Endothelial cell of umbilical vein (primary cell): ENCODE results near the gene ATF7IP. TPM values are rescaled to one million over a fixed set of nuclear protein-coding genes. Genes with fewer than 3 reads are reported as not detected.

Experiments used
- BruUV-seq: library from RNA; stranded (reverse); fragments of 400-500 nt; replicated peaks from 2 replicates; lab custom pipeline; 2021; lab: Mats Ljungman, UMichigan
- CTCF ChIA-PET: fragments of 300-600, 350-600 bp; sonication (Branson Sonifier 250); formaldehyde crosslinking; loops from one replicate; lab custom pipeline; 2021; ENCODE audit warnings: antibody characterized with exemption, inconsistent platforms; lab: Charles Lee
- POLR2A ChIA-PET: fragments of 300-600, 350-600 bp; sonication (Branson Sonifier 250); formaldehyde crosslinking; loops from one replicate; lab custom pipeline; 2021; ENCODE audit warnings: antibody characterized with exemption, inconsistent platforms; lab: Charles Lee
- DNase-seq: peaks from one replicate; pipeline ENCODE4 v3.0.0-alpha.2; 2011; ENCODE audit warnings: low read depth, low spot score
- FAIRE-seq: peaks from 2 replicates; lab custom pipeline; 2011; peaks lifted over from hg19 to GRCh38; lab: Jason Lieb, UNC
- H2AFZ ChIP-seq: 2 replicates; pipeline ENCODE4 v1.6.0; 2012; ENCODE audit warnings: low read depth, low read length, control low read depth, inconsistent platforms
- H3K27ac ChIP-seq: 2 replicates; pipeline ENCODE4 v1.5.1; 2011; ENCODE audit warnings: low read depth, mild to moderate bottlenecking, control low read depth, low read length, moderate library complexity; ENCODE audit not compliant: insufficient read depth
- H3K27me3 ChIP-seq, 2 experiments: 2 replicates each; pipeline versions ENCODE4 v1.6.0 to v1.6.1; 2011; ENCODE audit warnings: low read length in 2 of 2, mixed read lengths in 1 of 2; ENCODE audit not compliant: control insufficient read depth in 2 of 2, insufficient read depth in 2 of 2
- H3K36me3 ChIP-seq, 2 experiments: 2 replicates in 1 of 2; 3 replicates in 1 of 2; pipeline ENCODE4 v1.5.1; 2011; ENCODE audit warnings: low read length in 2 of 2, mild to moderate bottlenecking in 1 of 2, moderate library complexity in 1 of 2; ENCODE audit not compliant: control insufficient read depth in 2 of 2, insufficient read depth in 2 of 2; ENCODE audit errors: extremely low read depth in 1 of 2
- H3K4me1 ChIP-seq: 3 replicates; pipeline ENCODE4 v1.5.1; 2011; ENCODE audit warnings: mild to moderate bottlenecking, low read length; ENCODE audit not compliant: control insufficient read depth, insufficient read depth; ENCODE audit errors: extremely low read depth
- H3K4me2 ChIP-seq: 2 replicates; pipeline ENCODE4 v1.6.1; 2011; ENCODE audit warnings: low read length, control low read depth, mixed read lengths; ENCODE audit not compliant: insufficient read depth
- H3K4me3 ChIP-seq, 3 experiments: fragments of 200-600 bp in 1 of 3; sonication (generic), shearing (Covaris generic) in 1 of 3; replicated peaks in 1 of 3; 2 replicates each; pipeline ENCODE4 v1.5.1; 2011 to 2016; ENCODE audit warnings: control low read depth in 3 of 3, low read length in 3 of 3, mild to moderate bottlenecking in 2 of 3, inconsistent platforms in 1 of 3, low read depth in 1 of 3, moderate library complexity in 1 of 3; ENCODE audit not compliant: insufficient read depth in 1 of 3
- H3K79me2 ChIP-seq: 2 replicates; pipeline ENCODE4 v1.6.0; 2012; ENCODE audit warnings: low read length, inconsistent platforms; ENCODE audit not compliant: control insufficient read depth, insufficient read depth
- H3K9ac ChIP-seq: replicated peaks from 2 replicates; pipeline ENCODE3; 2011; ENCODE audit warnings: low read length, control low read depth; ENCODE audit not compliant: insufficient read depth; ENCODE audit errors: extremely low read depth
- H3K9me1 ChIP-seq: replicated peaks from 3 replicates; pipeline ENCODE4 v1.6.0; 2011; ENCODE audit warnings: mild to moderate bottlenecking, low read length; ENCODE audit not compliant: control insufficient read depth, insufficient read depth; ENCODE audit errors: extremely low read depth
- H3K9me3 ChIP-seq: replicated peaks from 2 replicates; pipeline ENCODE4 v1.5.1; 2012; ENCODE audit warnings: low read length, inconsistent platforms; ENCODE audit not compliant: control insufficient read depth, insufficient read depth
- H4K20me1 ChIP-seq: replicated peaks from 2 replicates; pipeline ENCODE3; 2011; ENCODE audit warnings: mild to moderate bottlenecking, low read length; ENCODE audit not compliant: control insufficient read depth, insufficient read depth; ENCODE audit errors: extremely low read depth
- EZH2 ChIP-seq: IDR thresholded peaks from 2 replicates; pipeline ENCODE4 v1.6.1; 2012; ENCODE audit warnings: borderline replicate concordance, low read depth, mild to moderate bottlenecking, moderate library complexity, low read length, inconsistent platforms; ENCODE audit not compliant: severe bottlenecking
- FOS ChIP-seq: IDR thresholded peaks from 2 replicates; pipeline ENCODE4 v1.6.1; 2011; ENCODE audit warnings: mild to moderate bottlenecking, low read length, moderate library complexity, borderline replicate concordance; ENCODE audit not compliant: insufficient read depth
- GATA2 ChIP-seq: IDR thresholded peaks from 2 replicates; pipeline ENCODE4 v1.7.0; 2011; ENCODE audit warnings: low read depth, mild to moderate bottlenecking, moderate library complexity, mixed read lengths, low read length; ENCODE audit not compliant: insufficient read length, insufficient read depth
- JUN ChIP-seq: IDR thresholded peaks from 2 replicates; pipeline ENCODE4 v1.6.1; 2011; ENCODE audit warnings: borderline replicate concordance, low read depth; ENCODE audit not compliant: insufficient read length, insufficient read depth
- MYC ChIP-seq: IDR thresholded peaks from one replicate; pipeline ENCODE4 v1.6.1; 2011; ENCODE audit warnings: mild to moderate bottlenecking, low read depth, low read length
- POLR2A ChIP-seq: IDR thresholded peaks from 2 replicates; pipeline ENCODE4 v1.6.1; 2012; ENCODE audit warnings: low read depth, mild to moderate bottlenecking, control low read depth, low read length
- POLR2AphosphoS5 ChIP-seq: IDR thresholded peaks from 2 replicates; pipeline ENCODE4 v1.6.1; 2012; ENCODE audit warnings: low read depth, mild to moderate bottlenecking, control low read depth, low read length, moderate library complexity; ENCODE audit not compliant: insufficient read depth
- dilution Hi-C: fragments of 300-500 bp; cut with MboI; formaldehyde crosslinking; loops from one replicate; pipeline ENCODE4 v1.15.0; 2019; ENCODE audit warnings: low sequenced_read_pairs; ENCODE audit not compliant: extremely low pct_ligation_motif_present
- intact Hi-C: fragments of 100-400 bp; cut with micrococcal nuclease; formaldehyde crosslinking; loops from one replicate; pipeline ENCODE4 v1.10.0; 2022
- polyA plus RNA-seq, 4 experiments: library from polyadenylated mRNA; depleted of rRNA in 3 of 4; stranded (reverse) in 3 of 4; unstranded in 1 of 4; fragments of >200 nt; gene quantifications; 2 replicates each; pipeline versions ENCODE4 v1.2.1 to v1.2.3, GENCODE V29; 2011 to 2012; ENCODE audit warnings: missing spikeins in 1 of 4
- total RNA-seq: library from RNA; stranded (reverse); gene quantifications from 2 replicates; pipeline ENCODE4 v1.2.3, GENCODE V29; 2021
- TF ChIP-seq, protein P1 (sequence below): IDR thresholded peaks from 2 replicates; pipeline ENCODE4 v1.6.1; 2011; ENCODE audit not compliant: insufficient read depth, insufficient read length
- TF ChIP-seq, protein P2 (sequence below), 2 donors: IDR thresholded peaks; 1 replicate in 1 of 2; 2 replicates in 1 of 2; pipeline ENCODE4 v1.5.1; 2011; ENCODE audit warnings: low read length in 2 of 2, mild to moderate bottlenecking in 2 of 2, moderate library complexity in 2 of 2, control low read depth in 1 of 2, inconsistent platforms in 1 of 2, low read depth in 1 of 2; ENCODE audit not compliant: insufficient read depth in 1 of 2; ENCODE audit errors: extremely low read depth in 1 of 2

The ATF7IP gene
- total and polyA plus RNA-seq, 2 donors (not counting 3 experiments of a cell fraction or from before 2014, with no cell fraction given): 14.5 to 73.5 TPM

DNA sequence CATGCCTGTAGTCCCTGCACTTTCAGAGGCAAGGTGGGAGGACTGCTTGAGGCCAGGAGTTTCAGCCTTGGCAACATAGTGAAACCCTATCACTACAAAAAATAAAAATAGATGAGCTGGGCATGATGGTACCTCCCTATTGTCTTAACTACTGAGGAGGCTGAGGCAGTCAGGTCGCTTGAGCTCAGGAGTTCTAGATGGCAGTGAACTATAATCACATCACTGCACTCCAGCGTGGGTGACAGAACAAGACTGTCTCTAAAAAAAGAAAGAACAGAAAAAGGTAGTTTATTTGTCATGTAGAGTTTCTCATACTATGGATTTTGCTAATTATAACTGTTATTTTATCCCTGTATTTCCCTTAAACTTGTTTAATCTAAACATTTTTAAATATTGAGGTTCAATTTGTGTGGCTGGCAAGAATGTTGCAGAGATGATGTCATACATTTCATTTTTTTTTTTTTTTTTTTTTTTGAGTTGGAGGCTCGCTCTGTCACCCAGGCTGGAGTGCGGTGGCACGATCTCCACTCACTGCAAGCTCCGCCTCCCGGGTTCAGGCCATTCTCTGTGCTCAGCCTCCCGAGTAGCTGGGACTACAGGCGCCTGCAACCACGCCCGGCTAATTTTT, 39.7 kb upstream of the ATF7IP start:
- H3K4me2 ChIP-seq: no peak overlapping the region
- H3K9me1 ChIP-seq: no peaks in the 10 kb centered on the region
- H3K27me3 ChIP-seq: no peaks in the 10 kb centered on the region
- H3K4me1 ChIP-seq: no peaks in the 10 kb centered on the region
- H3K27ac ChIP-seq: no peak overlapping the region
- BruUV-seq: no TSS peak
- no peak overlapping the region for H3K4me3 ChIP-seq
- ChIA-PET CTCF (no interaction called here), POLR2A (no interaction called here)
- H3K36me3 ChIP-seq: no peaks in the 10 kb centered on the region
- FAIRE-seq (no peak), DNase-seq (no peak)
- no peaks in the 10 kb centered on the region for H3K79me2 ChIP-seq
- H4K20me1 ChIP-seq: no peaks in the 10 kb centered on the region
- H3K9me3 ChIP-seq: no peaks in the 10 kb centered on the region
- no peak overlapping the region for H2AFZ ChIP-seq
- no peak overlapping the region for H3K9ac ChIP-seq
- TF ChIP-seq, protein P1, sequence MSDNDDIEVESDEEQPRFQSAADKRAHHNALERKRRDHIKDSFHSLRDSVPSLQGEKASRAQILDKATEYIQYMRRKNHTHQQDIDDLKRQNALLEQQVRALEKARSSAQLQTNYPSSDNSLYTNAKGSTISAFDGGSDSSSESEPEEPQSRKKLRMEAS: no peak
- TF ChIP-seq JUN (no peak), POLR2A (no peak), FOS (no peak), EZH2 (no peak), MYC (no peak)
- dilution Hi-C loops: no loop called here
- intact Hi-C loops: no loop called here

DNA sequence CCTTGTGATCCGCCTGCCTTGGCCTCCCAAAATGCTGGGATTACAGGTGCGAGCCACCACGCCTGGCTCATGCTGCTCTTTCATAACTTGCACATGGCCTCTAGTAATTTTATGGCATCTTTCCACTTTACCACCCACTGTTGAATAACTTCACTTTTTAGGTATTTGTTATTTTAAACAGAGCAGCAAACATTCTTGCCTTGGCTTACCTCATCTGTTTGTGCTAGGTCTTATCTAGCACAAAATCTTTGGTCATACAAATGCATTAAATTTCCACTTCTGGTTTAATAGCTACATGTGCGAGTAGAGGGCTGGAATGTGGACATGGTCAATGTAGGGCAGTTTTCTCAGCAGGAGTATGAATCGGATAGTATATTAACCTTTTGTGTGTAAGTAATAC, 38.8 kb upstream of the ATF7IP start:
- ChIA-PET CTCF (no interaction called here), POLR2A (interaction anchor here (0.7 kb wide), 1 partner anchor 747 kb away, joined by 3 read pairs; no protein-coding TSS in a partner anchor)
- Histone ChIP-seq H3K4me3 (no peak overlapping the region), H3K79me2 (no peaks in the 10 kb centered on the region), H3K4me1 (no peaks in the 10 kb centered on the region), H3K27ac (no peak overlapping the region), H3K36me3 (no peaks in the 10 kb centered on the region), H3K9me3 (no peaks in the 10 kb centered on the region), H3K27me3 (no peaks in the 10 kb centered on the region), H3K4me2 (no peak overlapping the region), H3K9ac (no peak overlapping the region), H4K20me1 (no peaks in the 10 kb centered on the region), H3K9me1 (no peaks in the 10 kb centered on the region), H2AFZ (no peak overlapping the region)
- TF ChIP-seq POLR2A: no peak
- no peak for TF ChIP-seq JUN
- TF ChIP-seq POLR2AphosphoS5: no peak
- TF ChIP-seq FOS: no peak
- TF ChIP-seq, protein P1: no peak
- TF ChIP-seq GATA2: no peak
- no peak for TF ChIP-seq EZH2
- TF ChIP-seq, protein P2, sequence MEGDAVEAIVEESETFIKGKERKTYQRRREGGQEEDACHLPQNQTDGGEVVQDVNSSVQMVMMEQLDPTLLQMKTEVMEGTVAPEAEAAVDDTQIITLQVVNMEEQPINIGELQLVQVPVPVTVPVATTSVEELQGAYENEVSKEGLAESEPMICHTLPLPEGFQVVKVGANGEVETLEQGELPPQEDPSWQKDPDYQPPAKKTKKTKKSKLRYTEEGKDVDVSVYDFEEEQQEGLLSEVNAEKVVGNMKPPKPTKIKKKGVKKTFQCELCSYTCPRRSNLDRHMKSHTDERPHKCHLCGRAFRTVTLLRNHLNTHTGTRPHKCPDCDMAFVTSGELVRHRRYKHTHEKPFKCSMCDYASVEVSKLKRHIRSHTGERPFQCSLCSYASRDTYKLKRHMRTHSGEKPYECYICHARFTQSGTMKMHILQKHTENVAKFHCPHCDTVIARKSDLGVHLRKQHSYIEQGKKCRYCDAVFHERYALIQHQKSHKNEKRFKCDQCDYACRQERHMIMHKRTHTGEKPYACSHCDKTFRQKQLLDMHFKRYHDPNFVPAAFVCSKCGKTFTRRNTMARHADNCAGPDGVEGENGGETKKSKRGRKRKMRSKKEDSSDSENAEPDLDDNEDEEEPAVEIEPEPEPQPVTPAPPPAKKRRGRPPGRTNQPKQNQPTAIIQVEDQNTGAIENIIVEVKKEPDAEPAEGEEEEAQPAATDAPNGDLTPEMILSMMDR (IDR thresholded peaks at IDR 0.05; ENCODE audit: extremely low read depth in 1 of 2, insufficient read depth in 1 of 2, low read depth in 1 of 2, low read length in 2 of 2): no peak
- dilution Hi-C loops (no loop called here), intact Hi-C loops (no loop called here)
- DNase-seq (no peak), FAIRE-seq (no peak)
- BruUV-seq: no TSS peak
